Epithelial cell of proximal tubule (primary cell): Measurements from ENCODE around the gene RIC3. TPM values are rescaled to one million over a fixed set of nuclear protein-coding genes. Genes with fewer than 3 reads are reported as not detected.

Experiments used
- DNase-seq: peaks from one replicate; pipeline ENCODE4 v3.0.0-alpha.2; 2011; ENCODE audit warnings: low read depth
- H3K4me3 ChIP-seq: 2 replicates; pipeline ENCODE4 v1.5.1; 2011; ENCODE audit warnings: low read depth, mild to moderate bottlenecking, low read length
- CTCF ChIP-seq: conservative IDR thresholded peaks from 2 replicates; pipeline ENCODE4 v1.5.1; 2012; ENCODE audit warnings: low read depth, mild to moderate bottlenecking, low read length
- total RNA-seq: library from RNA; depleted of rRNA; stranded (reverse); fragments of >200 nt; gene quantifications from 2 replicates; pipeline ENCODE4 v1.2.3, GENCODE V29; 2015

Gene RIC3
- total RNA-seq, 1 donor from 2014 or later = 0.92 TPM

GRCh38 chr11:8092587-8093424, 76.0 kb downstream of the RIC3 start:
- no peak for DNase-seq
- no peak overlapping the region for H3K4me3 ChIP-seq
- peak; percentile 80 for TF ChIP-seq CTCF

GRCh38 chr11:8091721-8092120, 77.1 kb downstream of the RIC3 start:
- no peak for DNase-seq
- TF ChIP-seq CTCF = no peak

GRCh38 chr11:8090756-8091155, 78.1 kb downstream of the RIC3 start:
- no peak for DNase-seq
- H3K4me3 ChIP-seq = no peak overlapping the region
- peak; percentile 67 for TF ChIP-seq CTCF

More at GRCh38 chr11:8091721-8092120, 77.1 kb downstream of the RIC3 start:
- no peak overlapping the region for H3K4me3 ChIP-seq

- no peak overlapping the region for H3K4me3 ChIP-seq
- TF ChIP-seq CTCF = no peak
- no peak for DNase-seq
Observed at GRCh38 chr11:8089791-8090510, 78.9 kb downstream of the RIC3 start.

- no peak overlapping the region for H3K4me3 ChIP-seq
- no peak for DNase-seq
- no peak for TF ChIP-seq CTCF
Observed at GRCh38 chr11:8087756-8088155, 81.1 kb downstream of the RIC3 start.

GRCh38 chr11:8087185-8087584, 81.6 kb downstream of the RIC3 start:
- no peak overlapping the region for H3K4me3 ChIP-seq
- no peak for DNase-seq
- peak; percentile 40 for TF ChIP-seq CTCF

GRCh38 chr11:8086571-8086970, 82.3 kb downstream of the RIC3 start:
- no peak overlapping the region for H3K4me3 ChIP-seq
- no peak for TF ChIP-seq CTCF
- DNase-seq = no peak
